ENCODE data around the gene INO80C. TPM values are rescaled to one million over a fixed set of nuclear protein-coding genes. Genes with fewer than 3 reads are reported as not detected.

INO80C gene
- total RNA-seq, result 5.6 and 7.4 TPM in 2 replicates

GRCh38 chr18:35497370-35498197, at the start of gene INO80C:
TSS of gene INO80C (minus strand) at chr18:35497960. CDS start at chr18:35497874, 86 bp downstream.

Small RNAs within 50 kb of the gene (small RNA-seq; reads per million reads assigned to genes)
- not detected for gene AC007998.5 (ENCODE audit: low replicate concordance)

Other genes with a start within 250 kb of the INO80C start
- 10.1 and 21.0 TPM in 2 replicates for gene ZSCAN30, start 207.7 kb downstream of the INO80C start, total RNA-seq
- 28.9 and 39.5 TPM in 2 replicates for gene ZNF24, start 153.5 kb downstream of the INO80C start, total RNA-seq
- gene ZNF396, start 120.6 kb downstream of the INO80C start, total RNA-seq, result 0.57 and 1.8 TPM in 2 replicates
- 113 and 123 TPM in 2 replicates for gene GALNT1, start 83.8 kb upstream of the INO80C start, total RNA-seq

Data from placental pericyte (primary cell).